Keratinocyte (primary cell): Measurements from ENCODE around the gene ECHDC3. TPM values are rescaled to one million over a fixed set of nuclear protein-coding genes. Genes with fewer than 3 reads are reported as not detected.
A peak's percentile ranks its signal among the peaks of the same experiment; 100 is the strongest.

Experiments
- DNase-seq: peaks from one replicate; pipeline ENCODE4 v3.0.0-alpha.2; 2011; ENCODE audit warnings: low read depth, missing footprints, low spot score
- FAIRE-seq: peaks from 2 replicates; lab custom pipeline; 2011; peaks lifted over from hg19 to GRCh38; lab: Jason Lieb, UNC
- H2AFZ ChIP-seq: 2 replicates; pipeline ENCODE4 v1.6.0; 2012; ENCODE audit warnings: low read length, control low read depth, inconsistent platforms; ENCODE audit not compliant: control insufficient read depth
- H3K27ac ChIP-seq: 2 replicates; pipeline ENCODE4 v1.5.1; 2011; ENCODE audit warnings: low read length; ENCODE audit not compliant: control insufficient read depth, insufficient read depth
- H3K27me3 ChIP-seq: 3 replicates; pipeline ENCODE4 v1.6.0; 2011; ENCODE audit warnings: low read length; ENCODE audit not compliant: control insufficient read depth, insufficient read depth; ENCODE audit errors: extremely low read depth
- H3K36me3 ChIP-seq, 2 experiments: 2 replicates in 1 of 2; 3 replicates in 1 of 2; pipeline ENCODE4 v1.5.1; 2011; ENCODE audit warnings: low read length in 2 of 2, mild to moderate bottlenecking in 1 of 2; ENCODE audit not compliant: control insufficient read depth in 2 of 2, insufficient read depth in 2 of 2; ENCODE audit errors: extremely low read depth in 1 of 2
- H3K4me1 ChIP-seq: 3 replicates; pipeline ENCODE4 v1.5.1; 2011; ENCODE audit warnings: low read length; ENCODE audit not compliant: control insufficient read depth, insufficient read depth; ENCODE audit errors: extremely low read depth
- H3K4me2 ChIP-seq: 3 replicates; pipeline ENCODE4 v1.6.0; 2011; ENCODE audit warnings: low read depth, low read length; ENCODE audit not compliant: control insufficient read depth, insufficient read depth; ENCODE audit errors: extremely low read depth
- H3K4me3 ChIP-seq, 3 experiments: fragments of 200-600 bp in 1 of 3; sonication (generic) in 1 of 3; 2 replicates in 2 of 3; 3 replicates in 1 of 3; pipeline ENCODE4 v1.5.1; 2011 to 2016; ENCODE audit warnings: low read length in 3 of 3, mild to moderate bottlenecking in 3 of 3, control low read depth in 2 of 3, inconsistent platforms in 1 of 3, low read depth in 1 of 3, mixed read lengths in 1 of 3, mixed run types in 1 of 3, moderate library complexity in 1 of 3; ENCODE audit not compliant: control insufficient read depth in 2 of 3, insufficient read depth in 2 of 3; ENCODE audit errors: extremely low read depth in 1 of 3
- H3K79me2 ChIP-seq: 2 replicates; pipeline ENCODE4 v1.6.0; 2012; ENCODE audit warnings: low read length; ENCODE audit not compliant: control insufficient read depth, insufficient read depth
- H3K9ac ChIP-seq: 3 replicates; pipeline ENCODE4 v1.6.0; 2011; ENCODE audit warnings: low read length; ENCODE audit not compliant: control insufficient read depth, insufficient read depth; ENCODE audit errors: extremely low read depth
- H3K9me1 ChIP-seq: 3 replicates; pipeline ENCODE4 v1.6.0; 2011; ENCODE audit warnings: low read length; ENCODE audit not compliant: control insufficient read depth, insufficient read depth; ENCODE audit errors: extremely low read depth
- H3K9me3 ChIP-seq: 2 replicates; pipeline ENCODE4 v1.5.1; 2012; ENCODE audit warnings: low read depth, low read length; ENCODE audit not compliant: control insufficient read depth
- H4K20me1 ChIP-seq: 3 replicates; pipeline ENCODE4 v1.6.0; 2011; ENCODE audit warnings: low read length; ENCODE audit not compliant: control insufficient read depth, insufficient read depth; ENCODE audit errors: extremely low read depth
- CTCF ChIP-seq, 3 experiments: IDR thresholded peaks in 1 of 3; conservative IDR thresholded peaks in 1 of 3; optimal IDR thresholded peaks in 1 of 3; 2 replicates in 2 of 3; 3 replicates in 1 of 3; pipeline versions ENCODE3 to v1.5.1; 2011; ENCODE audit warnings: low read length in 3 of 3, mild to moderate bottlenecking in 3 of 3, moderate library complexity in 2 of 3, control low read depth in 1 of 3, inconsistent platforms in 1 of 3; ENCODE audit not compliant: insufficient read depth in 2 of 3; ENCODE audit errors: extremely low read depth in 1 of 3
- EZH2 ChIP-seq: IDR thresholded peaks from one replicate; pipeline ENCODE4 v1.6.1; 2012; ENCODE audit warnings: inconsistent platforms, mild to moderate bottlenecking, low read length, moderate library complexity
- dilution Hi-C: fragments of 300-500 bp; cut with MboI; formaldehyde crosslinking; loops from one replicate; pipeline ENCODE4 v1.7.0; 2020; ENCODE audit warnings: low sequenced_read_pairs; ENCODE audit not compliant: extremely low pct_ligation_motif_present
- polyA plus RNA-seq, 5 experiments: library from polyadenylated mRNA; depleted of rRNA in 3 of 5; stranded (reverse) in 3 of 5; stranded (forward) in 1 of 5; unstranded in 1 of 5; fragments of >200 nt; gene quantifications; 1 replicate in 1 of 5; 2 replicates in 3 of 5; 3 replicates in 1 of 5; pipeline versions ENCODE4 v1.2.1 to v1.2.3, GENCODE V29; 2011 to 2012; ENCODE audit warnings: missing spikeins in 2 of 5, low read depth in 1 of 5, low replicate concordance in 1 of 5

The ECHDC3 gene
- polyA plus RNA-seq, 1 donor (not counting 4 experiments of a cell fraction or from before 2014, with no cell fraction given): 3.5 TPM

- TF ChIP-seq EZH2 (no peak), CTCF (optimal IDR thresholded peaks at IDR 0.05 in 1 of 3, IDR thresholded peaks at IDR 0.05 in 1 of 3, conservative IDR thresholded peaks at IDR 0.05 in 1 of 3; ENCODE audit: extremely low read depth in 1 of 3, insufficient read depth in 2 of 3, low read length in 3 of 3) (no peak)
- dilution Hi-C loops: loop anchor here (25.0 kb wide), 1 partner anchor 218 kb away; no protein-coding TSS in a partner anchor
- no peak overlapping the region for H3K4me2 ChIP-seq
- peaks cover 20% of the 10 kb centered on the region for H3K4me1 ChIP-seq
- H3K4me3 ChIP-seq: no peak overlapping the region
- H3K9me1 ChIP-seq: no peaks in the 10 kb centered on the region
- no peak overlapping the region for H2AFZ ChIP-seq
- FAIRE-seq (no peak), DNase-seq (no peak)
- no peaks in the 10 kb centered on the region for H3K79me2 ChIP-seq
- H3K27me3 ChIP-seq: no peaks in the 10 kb centered on the region
- H3K36me3 ChIP-seq: no peaks in the 10 kb centered on the region
- H3K27ac ChIP-seq: no peak overlapping the region
- H3K9me3 ChIP-seq: no peaks in the 10 kb centered on the region
- no peaks in the 10 kb centered on the region for H4K20me1 ChIP-seq
- H3K9ac ChIP-seq: no peak overlapping the region
These were observed 13.5 kb downstream of the ECHDC3 start for GRCh38 chr10:11755512-11756263.

- no peak overlapping the region for H2AFZ ChIP-seq
- H3K79me2 ChIP-seq: no peaks in the 10 kb centered on the region
- FAIRE-seq: no peak
- H3K9me3 ChIP-seq: no peaks in the 10 kb centered on the region
- no peaks in the 10 kb centered on the region for H3K36me3 ChIP-seq
- peaks cover 20% of the 10 kb centered on the region for H3K4me1 ChIP-seq
- no peak for DNase-seq
- no peaks in the 10 kb centered on the region for H3K27me3 ChIP-seq
- no peaks in the 10 kb centered on the region for H4K20me1 ChIP-seq
- H3K9me1 ChIP-seq: no peaks in the 10 kb centered on the region
- peak overlapping the region; percentile 79 for H3K27ac ChIP-seq
- TF ChIP-seq CTCF (optimal IDR thresholded peaks at IDR 0.05 in 1 of 3, IDR thresholded peaks at IDR 0.05 in 1 of 3, conservative IDR thresholded peaks at IDR 0.05 in 1 of 3; ENCODE audit: extremely low read depth in 1 of 3, insufficient read depth in 2 of 3, low read length in 3 of 3) (no peak), EZH2 (no peak)
- H3K9ac ChIP-seq: peak overlapping the region; percentile 51
- no peak overlapping the region for H3K4me3 ChIP-seq
- peak overlapping the region; percentile 46 for H3K4me2 ChIP-seq
- dilution Hi-C loops: loop anchor here (25.0 kb wide), 1 partner anchor 220 kb away; no protein-coding TSS in a partner anchor
These were observed 14.7 kb downstream of the ECHDC3 start for GRCh38 chr10:11756766-11757315.
